C4-2B (cell line): Measurements from ENCODE around the gene GPR63.
A peak's percentile ranks its signal among the peaks of the same experiment; 100 is the strongest.

Experiments used
- H3K27ac ChIP-seq: fragments of 450-650 bp; 2 replicates; pipeline ENCODE4 v1.5.1; 2017
- ZFX ChIP-seq: fragments of 450-650 bp; IDR thresholded peaks from 2 replicates; pipeline ENCODE4 v1.6.1; 2017
- TF ChIP-seq, protein P1 (sequence below): fragments of 450-650 bp; conservative IDR thresholded peaks from 2 replicates; pipeline ENCODE4 v1.5.1; 2017; ENCODE audit warnings: mild to moderate bottlenecking

GPR63 gene

DNA sequence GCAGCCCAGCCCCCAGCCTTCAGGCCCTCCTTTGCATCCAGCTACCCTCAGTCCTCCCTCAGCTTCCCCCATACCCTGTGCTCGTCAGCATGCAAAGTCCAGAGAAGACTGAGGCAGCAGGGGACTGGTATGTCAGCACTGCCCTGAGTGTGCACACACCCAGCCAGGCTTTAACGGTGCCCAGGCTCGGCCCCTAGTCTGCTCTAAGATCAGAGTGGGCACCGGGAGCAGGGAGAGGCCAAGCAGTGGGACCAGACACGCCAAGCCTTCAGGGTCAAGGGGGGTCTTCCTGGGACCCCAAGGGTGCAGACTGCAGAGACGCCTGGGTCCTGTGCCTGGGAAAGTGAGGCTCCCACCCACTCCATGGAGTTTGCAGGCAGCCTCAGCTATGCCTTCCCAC lies 74.7 kb downstream of the GPR63 start:
- no peak overlapping the region for H3K27ac ChIP-seq
- no peak for TF ChIP-seq ZFX
- TF ChIP-seq, protein P1, sequence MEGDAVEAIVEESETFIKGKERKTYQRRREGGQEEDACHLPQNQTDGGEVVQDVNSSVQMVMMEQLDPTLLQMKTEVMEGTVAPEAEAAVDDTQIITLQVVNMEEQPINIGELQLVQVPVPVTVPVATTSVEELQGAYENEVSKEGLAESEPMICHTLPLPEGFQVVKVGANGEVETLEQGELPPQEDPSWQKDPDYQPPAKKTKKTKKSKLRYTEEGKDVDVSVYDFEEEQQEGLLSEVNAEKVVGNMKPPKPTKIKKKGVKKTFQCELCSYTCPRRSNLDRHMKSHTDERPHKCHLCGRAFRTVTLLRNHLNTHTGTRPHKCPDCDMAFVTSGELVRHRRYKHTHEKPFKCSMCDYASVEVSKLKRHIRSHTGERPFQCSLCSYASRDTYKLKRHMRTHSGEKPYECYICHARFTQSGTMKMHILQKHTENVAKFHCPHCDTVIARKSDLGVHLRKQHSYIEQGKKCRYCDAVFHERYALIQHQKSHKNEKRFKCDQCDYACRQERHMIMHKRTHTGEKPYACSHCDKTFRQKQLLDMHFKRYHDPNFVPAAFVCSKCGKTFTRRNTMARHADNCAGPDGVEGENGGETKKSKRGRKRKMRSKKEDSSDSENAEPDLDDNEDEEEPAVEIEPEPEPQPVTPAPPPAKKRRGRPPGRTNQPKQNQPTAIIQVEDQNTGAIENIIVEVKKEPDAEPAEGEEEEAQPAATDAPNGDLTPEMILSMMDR, result no peak

DNA sequence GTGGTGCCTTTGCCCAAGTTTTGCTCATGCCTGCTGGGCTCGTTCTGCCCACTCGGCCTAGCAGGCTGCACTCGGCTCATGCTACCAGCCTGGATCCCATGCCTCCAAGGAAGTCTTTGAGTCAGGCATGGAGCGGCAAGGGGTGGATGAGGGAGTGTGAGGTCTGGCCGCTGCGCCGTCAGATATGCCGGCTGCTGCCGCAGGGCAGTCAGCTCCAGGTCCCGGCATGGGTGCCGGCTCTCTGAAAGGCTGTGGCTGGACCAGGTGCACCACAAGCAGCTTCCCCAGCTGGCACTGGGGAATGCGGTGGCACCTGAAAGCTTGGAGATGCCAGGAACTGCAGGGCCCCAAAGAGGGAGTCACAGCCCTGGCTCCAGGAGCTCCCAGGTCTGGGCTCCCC lies 75.5 kb downstream of the GPR63 start:
- H3K27ac ChIP-seq, result no peak overlapping the region
- TF ChIP-seq ZFX, result no peak
- TF ChIP-seq, protein P1, result no peak

DNA sequence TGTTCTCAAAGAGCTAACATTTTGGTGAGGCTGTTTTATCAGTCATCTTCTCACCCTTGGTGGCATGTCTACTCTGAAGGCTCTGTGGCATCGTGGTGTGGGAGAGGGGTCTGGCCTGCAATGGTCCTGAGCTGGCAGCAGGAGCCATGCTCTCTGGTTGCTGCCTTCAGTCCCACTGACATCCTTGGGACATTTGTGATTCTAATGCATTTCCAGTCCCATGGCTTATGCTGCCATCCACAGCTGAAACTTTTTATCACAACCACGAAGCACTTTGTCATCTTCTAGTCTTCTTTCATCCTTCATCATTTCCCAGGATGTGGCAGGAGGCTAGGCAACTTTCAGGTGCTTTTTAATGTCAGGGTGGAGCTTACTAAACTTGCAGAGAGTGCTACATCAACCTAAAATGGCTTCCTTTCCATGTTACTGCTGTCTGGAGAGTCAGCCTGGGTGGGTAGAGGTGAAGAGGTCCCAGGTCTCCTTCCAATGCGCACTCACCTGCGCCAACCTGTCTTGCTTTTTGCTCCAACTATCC lies 77.1 kb downstream of the GPR63 start:
- TF ChIP-seq, protein P1, result peak; percentile 12
- TF ChIP-seq ZFX, result no peak
- H3K27ac ChIP-seq, result no peak overlapping the region

DNA sequence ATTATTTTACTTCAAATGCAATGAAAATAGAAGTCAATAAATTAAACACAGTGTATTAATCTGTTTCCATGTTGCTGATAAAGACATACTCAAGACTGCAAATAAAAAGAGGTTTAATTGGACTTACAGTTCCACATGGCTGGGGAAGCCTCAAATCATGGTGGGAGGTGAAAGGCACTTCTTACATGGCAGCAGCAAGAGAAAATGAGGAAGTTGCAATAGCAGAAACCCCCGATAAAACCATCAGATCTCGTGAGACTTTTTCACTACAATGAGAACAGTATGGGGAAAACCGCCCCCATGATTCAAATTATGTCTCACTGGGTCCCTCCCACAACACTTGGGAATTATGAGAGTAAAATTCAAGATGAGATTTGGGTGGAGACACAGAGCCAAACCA lies 82.2 kb downstream of the GPR63 start:
- TF ChIP-seq, protein P1, result no peak
- TF ChIP-seq ZFX, result no peak
- no peak overlapping the region for H3K27ac ChIP-seq

DNA sequence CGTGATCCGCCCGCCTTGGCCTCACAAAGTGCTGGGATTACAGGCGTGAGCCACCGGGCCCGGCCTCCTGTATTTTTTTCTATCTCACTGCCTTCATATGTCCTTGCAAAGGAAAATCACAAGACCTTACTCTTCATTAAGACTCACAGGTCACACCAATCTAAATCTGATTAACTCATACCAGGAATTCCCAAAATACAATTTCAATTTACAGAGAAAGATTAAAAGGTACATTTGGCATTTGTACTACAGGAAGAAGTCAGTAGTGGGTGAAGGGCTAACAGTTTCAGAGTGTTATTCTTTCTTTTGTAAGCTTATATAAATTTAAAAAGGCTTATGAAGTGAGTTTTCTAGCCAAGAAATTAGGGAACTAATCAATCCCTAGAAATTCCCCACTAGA lies 87.4 kb downstream of the GPR63 start:
- H3K27ac ChIP-seq, result no peak overlapping the region
- TF ChIP-seq ZFX, result no peak
- TF ChIP-seq, protein P1, result no peak
